ENCODE measurements around the gene NPAS4.
A peak's percentile ranks its signal among the peaks of the same experiment; 100 is the strongest.
"Not testable (repeated sequence)": the region's sequence is repeated elsewhere in the genome, so short reads cannot be mapped to it uniquely, and the experiment has no call there.

The NPAS4 gene

GRCh38 chr11:66420671-66421476 lies at the start of gene NPAS4:
Gene NPAS4 (plus strand): TSS chr11:66421035. CDS start chr11:66421180, 145 bp downstream.
- DNase-seq (ENCODE audit: extremely low read depth, low read depth), result no peak

GRCh38 chr11:66371627-66372415 lies 49.0 kb upstream of the NPAS4 start, which contains the start of gene SLC29A2:
Gene SLC29A2 (minus strand): TSS chr11:66371760. CDS start chr11:66371591, 169 bp downstream.
- DNase-seq (ENCODE audit: extremely low read depth, low read depth), result no peak
- peak within 1 kb of the TSS; percentile 63 for H3K4me3 ChIP-seq (replicated peaks; ENCODE audit: low read depth, low read length)
- TF ChIP-seq, protein P1, sequence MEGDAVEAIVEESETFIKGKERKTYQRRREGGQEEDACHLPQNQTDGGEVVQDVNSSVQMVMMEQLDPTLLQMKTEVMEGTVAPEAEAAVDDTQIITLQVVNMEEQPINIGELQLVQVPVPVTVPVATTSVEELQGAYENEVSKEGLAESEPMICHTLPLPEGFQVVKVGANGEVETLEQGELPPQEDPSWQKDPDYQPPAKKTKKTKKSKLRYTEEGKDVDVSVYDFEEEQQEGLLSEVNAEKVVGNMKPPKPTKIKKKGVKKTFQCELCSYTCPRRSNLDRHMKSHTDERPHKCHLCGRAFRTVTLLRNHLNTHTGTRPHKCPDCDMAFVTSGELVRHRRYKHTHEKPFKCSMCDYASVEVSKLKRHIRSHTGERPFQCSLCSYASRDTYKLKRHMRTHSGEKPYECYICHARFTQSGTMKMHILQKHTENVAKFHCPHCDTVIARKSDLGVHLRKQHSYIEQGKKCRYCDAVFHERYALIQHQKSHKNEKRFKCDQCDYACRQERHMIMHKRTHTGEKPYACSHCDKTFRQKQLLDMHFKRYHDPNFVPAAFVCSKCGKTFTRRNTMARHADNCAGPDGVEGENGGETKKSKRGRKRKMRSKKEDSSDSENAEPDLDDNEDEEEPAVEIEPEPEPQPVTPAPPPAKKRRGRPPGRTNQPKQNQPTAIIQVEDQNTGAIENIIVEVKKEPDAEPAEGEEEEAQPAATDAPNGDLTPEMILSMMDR (IDR thresholded peaks at IDR 0.05; ENCODE audit: low read depth, low read length, missing control alignments), result no peak

More at GRCh38 chr11:66420671-66421476, at the start of gene NPAS4:
- TF ChIP-seq, protein P1 (IDR thresholded peaks at IDR 0.05; ENCODE audit: low read depth, low read length, missing control alignments), result no peak
- H3K4me3 ChIP-seq (replicated peaks; ENCODE audit: low read depth, low read length), result no peak within 1 kb of the TSS

- DNase-seq (ENCODE audit: extremely low read depth, low read depth), result no peak
- TF ChIP-seq, protein P1 (IDR thresholded peaks at IDR 0.05; ENCODE audit: low read depth, low read length, missing control alignments), result no peak
- no peak overlapping the region for H3K4me3 ChIP-seq (replicated peaks; ENCODE audit: low read depth, low read length)
These were observed 47.6 kb upstream of the NPAS4 start for GRCh38 chr11:66373265-66373664.

DNA sequence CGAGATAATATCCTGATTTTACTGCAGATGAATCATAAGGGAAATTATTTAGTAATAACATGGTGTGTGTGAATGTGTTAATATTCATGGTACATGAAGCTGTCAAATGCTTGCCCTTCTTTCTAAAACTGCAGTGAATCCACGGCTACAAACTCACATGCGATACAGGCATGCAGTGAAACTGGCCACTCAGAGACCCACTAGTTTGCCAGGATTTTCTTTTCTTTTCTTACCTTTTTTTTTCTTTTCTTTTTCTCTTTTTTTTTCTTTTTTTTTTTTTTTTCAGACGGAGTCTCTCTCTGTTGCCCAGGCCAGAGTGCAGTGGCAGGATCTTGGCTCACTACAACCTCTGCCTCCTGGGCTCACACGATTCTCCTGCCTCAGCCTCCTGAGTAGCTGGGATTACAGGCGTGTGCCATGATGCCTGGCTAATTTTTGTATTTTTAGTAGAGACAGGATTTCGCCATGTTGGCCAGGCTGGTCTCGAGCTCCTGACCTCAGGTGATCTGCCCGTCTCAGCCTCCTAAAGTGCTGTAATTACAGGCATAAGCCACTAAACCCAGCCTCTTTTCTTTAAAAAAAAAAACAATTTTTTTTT lies 47.0 kb upstream of the NPAS4 start:
- not testable (repeated sequence) for DNase-seq (ENCODE audit: extremely low read depth, low read depth)

GRCh38 chr11:66380264-66380663 lies 40.6 kb upstream of the NPAS4 start:
- DNase-seq (ENCODE audit: extremely low read depth, low read depth), result not testable (repeated sequence)

More for the DNA sequence above, 47.0 kb upstream of the NPAS4 start:
- H3K4me3 ChIP-seq (replicated peaks; ENCODE audit: low read depth, low read length), result not testable (repeated sequence)

DNA sequence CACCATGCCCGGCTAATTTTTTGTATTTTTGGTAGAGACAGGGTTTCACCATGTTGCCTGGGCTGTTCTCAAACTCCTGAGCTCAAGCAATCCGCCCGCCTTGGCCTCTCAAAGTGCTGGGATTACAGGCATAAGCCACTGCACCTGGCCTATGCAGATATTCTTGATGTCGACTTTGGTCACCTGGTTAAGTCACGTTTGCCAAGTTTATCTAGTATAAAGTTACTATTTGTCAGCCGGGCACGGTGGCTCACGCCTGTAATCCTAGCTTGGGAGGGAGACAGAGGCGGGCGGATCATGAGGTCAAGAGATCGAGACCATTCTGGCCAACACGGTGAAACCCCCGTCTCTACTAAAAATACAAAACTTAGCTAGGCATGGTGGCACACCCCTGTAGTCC lies 36.5 kb upstream of the NPAS4 start:
- H3K4me3 ChIP-seq (replicated peaks; ENCODE audit: low read depth, low read length); DNase-seq (ENCODE audit: extremely low read depth, low read depth): not testable (repeated sequence)

More at GRCh38 chr11:66380264-66380663, 40.6 kb upstream of the NPAS4 start:
- H3K4me3 ChIP-seq (replicated peaks; ENCODE audit: low read depth, low read length), result not testable (repeated sequence)

DNA sequence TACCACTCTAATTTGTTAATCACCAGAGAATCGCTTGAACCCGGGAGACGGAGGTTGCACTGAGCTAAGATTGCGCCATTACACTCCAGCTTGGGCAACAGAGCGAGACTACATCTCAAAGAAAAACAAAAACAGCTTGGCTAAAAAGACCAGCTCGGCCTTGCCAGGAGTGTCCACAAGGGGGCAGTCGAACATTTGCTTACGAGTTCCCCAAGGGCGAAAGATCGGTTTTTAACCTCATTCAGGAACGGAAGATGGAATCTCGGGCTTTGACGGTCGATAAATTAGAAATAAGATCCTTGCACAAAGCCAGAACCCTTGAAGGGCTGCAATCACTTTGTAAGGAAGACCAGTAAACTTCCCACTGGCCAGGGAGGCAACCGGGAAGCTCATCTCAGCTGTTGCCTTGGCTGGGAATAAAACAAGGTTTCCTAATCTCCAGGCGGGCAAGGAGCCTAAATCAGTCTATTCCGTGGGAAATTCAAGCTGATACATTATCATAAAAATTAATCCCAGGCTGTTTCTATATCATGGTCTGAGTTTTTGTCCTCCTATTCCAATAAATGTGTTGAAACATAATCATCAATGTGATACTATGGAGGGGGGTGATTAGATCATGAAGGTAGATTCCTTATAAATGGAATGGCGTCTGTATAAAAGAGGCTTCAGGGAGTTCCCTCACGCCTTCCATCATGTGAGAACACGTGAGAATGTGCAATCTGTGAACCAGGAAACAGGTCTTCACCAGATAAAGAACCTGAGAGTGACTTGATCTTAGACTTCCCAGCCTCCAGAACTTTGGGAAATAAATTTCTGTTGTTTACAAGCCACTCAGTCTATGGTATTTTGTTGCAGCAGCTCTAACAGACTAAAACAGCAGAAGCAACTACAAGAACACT lies 34.4 kb upstream of the NPAS4 start:
- no peak overlapping the region for H3K4me3 ChIP-seq (replicated peaks; ENCODE audit: low read depth, low read length)
- TF ChIP-seq, protein P1 (IDR thresholded peaks at IDR 0.05; ENCODE audit: low read depth, low read length, missing control alignments), result peak; percentile 95
- DNase-seq (ENCODE audit: extremely low read depth, low read depth), result peak; percentile 77

All from HFF-Myc (cell line).